Measurements from ENCODE around the gene RIMKLA.

Gene RIMKLA

GRCh38 chr1:42430286-42431135, 49.9 kb downstream of the RIMKLA start:
- TF ChIP-seq CTCF (IDR thresholded peaks at IDR 0.05; ENCODE audit: extremely low read depth, missing control alignments), result no peak
- peak; percentile 11 for DNase-seq (ENCODE audit: low spot score)

- no peak for TF ChIP-seq CTCF (IDR thresholded peaks at IDR 0.05; ENCODE audit: extremely low read depth, missing control alignments)
- DNase-seq (ENCODE audit: low spot score), result no peak
Observed at GRCh38 chr1:42431514-42431913, 50.9 kb downstream of the RIMKLA start.

- TF ChIP-seq CTCF (IDR thresholded peaks at IDR 0.05; ENCODE audit: extremely low read depth, missing control alignments), result no peak
- DNase-seq (ENCODE audit: low spot score), result no peak
Observed at GRCh38 chr1:42432714-42433113, 52.1 kb downstream of the RIMKLA start.

- DNase-seq (ENCODE audit: low spot score), result no peak
- TF ChIP-seq CTCF (IDR thresholded peaks at IDR 0.05; ENCODE audit: extremely low read depth, missing control alignments), result no peak
Observed at GRCh38 chr1:42433369-42433768, 52.8 kb downstream of the RIMKLA start.

GRCh38 chr1:42434340-42434739, 53.7 kb downstream of the RIMKLA start:
- no peak for DNase-seq (ENCODE audit: low spot score)
- TF ChIP-seq CTCF (IDR thresholded peaks at IDR 0.05; ENCODE audit: extremely low read depth, missing control alignments), result no peak

GRCh38 chr1:42439940-42440339, 59.3 kb downstream of the RIMKLA start:
- no peak for TF ChIP-seq CTCF (IDR thresholded peaks at IDR 0.05; ENCODE audit: extremely low read depth, missing control alignments)
- no peak for DNase-seq (ENCODE audit: low spot score)

- no peak for DNase-seq (ENCODE audit: low spot score)
- no peak for TF ChIP-seq CTCF (IDR thresholded peaks at IDR 0.05; ENCODE audit: extremely low read depth, missing control alignments)
Observed at GRCh38 chr1:42442662-42443061, 62.1 kb downstream of the RIMKLA start.
